ENCODE data around the gene TCF4.

Gene TCF4

DNA sequence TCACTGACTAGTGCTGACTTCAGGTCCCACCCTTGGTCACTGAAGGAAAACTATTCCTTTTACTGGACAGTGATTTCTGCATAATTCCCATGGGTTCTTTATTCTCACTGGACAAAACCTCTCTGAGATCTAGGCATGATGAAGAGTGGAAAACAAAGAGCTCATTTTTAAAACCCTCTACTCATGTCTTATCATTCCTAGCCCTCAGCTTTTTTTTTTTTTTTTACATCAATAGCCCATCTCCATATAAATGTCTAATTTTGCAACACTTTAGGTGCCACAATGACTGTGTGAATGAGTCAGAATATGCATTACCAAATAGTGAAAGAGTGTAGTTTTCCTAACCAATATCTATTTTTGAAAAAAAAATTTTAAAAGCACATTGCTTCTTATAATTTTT lies 74.8 kb downstream of the TCF4 start:
- no peak for DNase-seq (ENCODE audit: low read depth, low spot score)
- Histone ChIP-seq H3K9ac (ENCODE audit: insufficient read length) (no peak overlapping the region), H3K27ac (no peak overlapping the region), H3K4me3 (no peak overlapping the region), H3K9me3 (ENCODE audit: low read depth, low read length) (no peaks in the 10 kb centered on the region), H3K36me3 (ENCODE audit: insufficient read depth, low read length) (no peaks in the 10 kb centered on the region)
- TF ChIP-seq POLR2AphosphoS5 (IDR thresholded peaks at IDR 0.05; ENCODE audit: borderline replicate concordance, low read depth, low read length) (no peak), FOXP2 (optimal IDR thresholded peaks at IDR 0.05; ENCODE audit: control extremely low read depth, extremely low read length, insufficient read depth) (no peak), EZH2 (IDR thresholded peaks at IDR 0.05) (no peak)

- peak overlapping the region; percentile 91 for H3K27ac ChIP-seq
- no peak for TF ChIP-seq POLR2AphosphoS5 (IDR thresholded peaks at IDR 0.05; ENCODE audit: borderline replicate concordance, low read depth, low read length)
- TF ChIP-seq FOXP2 (optimal IDR thresholded peaks at IDR 0.05; ENCODE audit: control extremely low read depth, extremely low read length, insufficient read depth), result no peak
- no peak for TF ChIP-seq EZH2 (IDR thresholded peaks at IDR 0.05)
- DNase-seq (ENCODE audit: low read depth, low spot score), result no peak
- H3K36me3 ChIP-seq (ENCODE audit: insufficient read depth, low read length), result no peaks in the 10 kb centered on the region
- H3K9me3 ChIP-seq (ENCODE audit: low read depth, low read length), result no peaks in the 10 kb centered on the region
- H3K9ac ChIP-seq (ENCODE audit: insufficient read length), result peak overlapping the region; percentile 61
- H3K4me3 ChIP-seq, result peak overlapping the region; percentile 61
These were observed 76.7 kb downstream of the TCF4 start for GRCh38 chr18:55511277-55511676.

- Histone ChIP-seq H3K36me3 (ENCODE audit: insufficient read depth, low read length) (no peaks in the 10 kb centered on the region), H3K27ac (peak overlapping the region; percentile 91), H3K4me3 (peak overlapping the region; percentile 61), H3K9me3 (ENCODE audit: low read depth, low read length) (no peaks in the 10 kb centered on the region), H3K9ac (ENCODE audit: insufficient read length) (peak overlapping the region; percentile 61)
- no peak for DNase-seq (ENCODE audit: low read depth, low spot score)
- TF ChIP-seq EZH2 (IDR thresholded peaks at IDR 0.05) (no peak), FOXP2 (optimal IDR thresholded peaks at IDR 0.05; ENCODE audit: control extremely low read depth, extremely low read length, insufficient read depth) (no peak), POLR2AphosphoS5 (IDR thresholded peaks at IDR 0.05; ENCODE audit: borderline replicate concordance, low read depth, low read length) (no peak)
These were observed 77.2 kb downstream of the TCF4 start for GRCh38 chr18:55510809-55511208.

DNA sequence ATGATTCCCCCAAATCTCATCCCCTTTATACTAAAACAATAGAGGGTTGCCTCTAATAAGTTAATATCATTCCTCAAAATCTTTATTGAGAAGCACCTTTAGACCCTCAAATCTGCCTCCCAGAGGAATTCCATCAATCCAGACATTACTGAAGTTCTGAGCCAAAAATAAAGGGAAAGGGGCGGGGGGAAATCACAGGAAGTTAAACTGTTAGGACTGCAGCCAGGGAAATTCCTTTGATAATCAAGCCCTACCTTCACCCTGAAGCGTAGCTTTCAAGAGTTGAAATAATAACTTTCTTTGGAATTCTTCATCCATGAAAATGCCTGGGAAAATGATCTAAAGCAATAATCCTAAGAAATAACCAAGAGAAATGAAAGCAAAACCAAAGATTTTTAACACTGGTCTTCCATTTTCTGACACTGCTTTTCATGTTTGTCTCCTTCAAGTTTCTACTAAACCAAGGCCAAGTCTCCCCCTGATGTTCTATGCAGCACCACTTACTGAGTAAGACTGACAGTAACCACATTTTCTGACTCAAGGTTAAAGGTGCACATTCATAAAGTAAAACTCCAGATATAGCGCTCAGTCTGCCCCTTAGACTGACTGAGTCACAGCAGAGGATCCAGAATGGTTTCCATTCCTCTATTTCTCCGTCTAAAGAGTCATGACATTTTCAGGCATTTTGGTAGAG lies 78.2 kb downstream of the TCF4 start:
- Histone ChIP-seq H3K9ac (ENCODE audit: insufficient read length) (peak overlapping the region; percentile 61), H3K4me3 (peak overlapping the region; percentile 61), H3K9me3 (ENCODE audit: low read depth, low read length) (no peaks in the 10 kb centered on the region), H3K36me3 (ENCODE audit: insufficient read depth, low read length) (no peaks in the 10 kb centered on the region), H3K27ac (peak overlapping the region; percentile 91)
- DNase-seq (ENCODE audit: low read depth, low spot score), result no peak
- TF ChIP-seq FOXP2 (optimal IDR thresholded peaks at IDR 0.05; ENCODE audit: control extremely low read depth, extremely low read length, insufficient read depth), result no peak
- TF ChIP-seq EZH2 (IDR thresholded peaks at IDR 0.05), result no peak
- TF ChIP-seq POLR2AphosphoS5 (IDR thresholded peaks at IDR 0.05; ENCODE audit: borderline replicate concordance, low read depth, low read length), result no peak

DNA sequence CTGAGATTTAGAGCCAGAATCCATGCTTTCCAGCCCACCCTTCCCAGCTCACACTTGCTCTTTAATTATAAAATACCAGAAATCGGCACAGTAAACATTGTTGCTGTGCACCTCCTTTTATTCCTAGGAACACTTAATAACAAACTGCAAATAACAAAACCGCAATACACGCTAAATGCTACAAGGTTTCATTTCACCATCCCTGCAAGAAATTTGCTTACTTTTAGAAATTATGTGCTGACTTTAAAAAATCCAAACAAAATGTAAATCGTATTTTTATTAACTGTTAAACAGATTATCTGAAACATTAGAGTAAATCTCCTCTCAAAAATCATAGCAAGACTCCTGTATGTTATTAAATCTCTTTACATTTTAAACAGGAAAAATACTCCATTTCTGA lies 79.3 kb downstream of the TCF4 start:
- H3K9me3 ChIP-seq (ENCODE audit: low read depth, low read length), result no peaks in the 10 kb centered on the region
- H3K27ac ChIP-seq, result peak overlapping the region; percentile 91
- H3K4me3 ChIP-seq, result peak overlapping the region; percentile 61
- TF ChIP-seq FOXP2 (optimal IDR thresholded peaks at IDR 0.05; ENCODE audit: control extremely low read depth, extremely low read length, insufficient read depth) (no peak), POLR2AphosphoS5 (IDR thresholded peaks at IDR 0.05; ENCODE audit: borderline replicate concordance, low read depth, low read length) (no peak; the same call in 1 of the 2 replicates), EZH2 (IDR thresholded peaks at IDR 0.05) (no peak)
- no peak for DNase-seq (ENCODE audit: low read depth, low spot score)
- peak overlapping the region; percentile 55 for H3K9ac ChIP-seq (ENCODE audit: insufficient read length)
- H3K36me3 ChIP-seq (ENCODE audit: insufficient read depth, low read length), result no peaks in the 10 kb centered on the region

DNA sequence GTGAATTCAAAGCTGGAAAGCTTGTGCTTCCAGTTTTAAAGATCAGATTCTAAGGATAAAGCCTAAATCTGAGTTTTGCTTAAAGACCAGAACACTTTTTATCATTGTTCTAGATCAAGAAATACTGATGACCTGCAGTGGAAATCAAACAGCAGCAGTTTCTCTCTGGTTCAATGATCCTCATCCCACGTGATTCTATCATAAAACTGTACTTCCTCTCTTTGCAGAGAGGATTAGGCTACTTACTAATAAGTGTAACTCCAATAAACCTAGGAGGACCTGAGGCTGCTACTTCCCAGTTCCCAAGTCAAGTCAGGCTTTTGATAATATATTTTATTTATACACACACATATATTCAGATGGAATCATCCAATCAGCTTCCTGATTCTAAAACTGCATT lies 81.9 kb downstream of the TCF4 start:
- H3K27ac ChIP-seq, result peak overlapping the region; percentile 64; the same call in 1 of the 2 replicates
- no peaks in the 10 kb centered on the region for H3K9me3 ChIP-seq (ENCODE audit: low read depth, low read length)
- no peak overlapping the region for H3K9ac ChIP-seq (ENCODE audit: insufficient read length)
- H3K36me3 ChIP-seq (ENCODE audit: insufficient read depth, low read length), result no peaks in the 10 kb centered on the region
- no peak for DNase-seq (ENCODE audit: low read depth, low spot score)
- TF ChIP-seq FOXP2 (optimal IDR thresholded peaks at IDR 0.05; ENCODE audit: control extremely low read depth, extremely low read length, insufficient read depth) (no peak), EZH2 (IDR thresholded peaks at IDR 0.05) (no peak), POLR2AphosphoS5 (IDR thresholded peaks at IDR 0.05; ENCODE audit: borderline replicate concordance, low read depth, low read length) (no peak)
- H3K4me3 ChIP-seq, result no peak overlapping the region

- DNase-seq (ENCODE audit: low read depth, low spot score), result no peak
- Histone ChIP-seq H3K9me3 (ENCODE audit: low read depth, low read length) (no peaks in the 10 kb centered on the region), H3K9ac (ENCODE audit: insufficient read length) (no peak overlapping the region), H3K4me3 (no peak overlapping the region), H3K36me3 (ENCODE audit: insufficient read depth, low read length) (no peaks in the 10 kb centered on the region), H3K27ac (no peak overlapping the region)
- no peak for TF ChIP-seq POLR2AphosphoS5 (IDR thresholded peaks at IDR 0.05; ENCODE audit: borderline replicate concordance, low read depth, low read length)
These were observed 83.2 kb downstream of the TCF4 start for GRCh38 chr18:55504808-55505207.

GRCh38 chr18:55503167-55503820 lies 84.7 kb downstream of the TCF4 start:
- TF ChIP-seq EZH2 (IDR thresholded peaks at IDR 0.05) (no peak), FOXP2 (optimal IDR thresholded peaks at IDR 0.05; ENCODE audit: control extremely low read depth, extremely low read length, insufficient read depth) (no peak), POLR2AphosphoS5 (IDR thresholded peaks at IDR 0.05; ENCODE audit: borderline replicate concordance, low read depth, low read length) (no peak)
- no peak overlapping the region for H3K9ac ChIP-seq (ENCODE audit: insufficient read length)
- no peak overlapping the region for H3K27ac ChIP-seq

More at GRCh38 chr18:55503167-55503820, 84.7 kb downstream of the TCF4 start:
- no peaks in the 10 kb centered on the region for H3K36me3 ChIP-seq (ENCODE audit: insufficient read depth, low read length)
- H3K9me3 ChIP-seq (ENCODE audit: low read depth, low read length), result no peaks in the 10 kb centered on the region
- no peak for DNase-seq (ENCODE audit: low read depth, low spot score)
- H3K4me3 ChIP-seq, result no peak overlapping the region
